Stromal cell of bone marrow (primary cell): ENCODE data around the gene IFNG-AS1.
A peak's percentile ranks its signal among the peaks of the same experiment; 100 is the strongest.

Experiments
- DNase-seq: peaks from one replicate; pipeline ENCODE4 v3.0.0-alpha.2; 2012; ENCODE audit warnings: low read depth

The IFNG-AS1 gene

GRCh38 chr12:68037616-68038255, 48.5 kb downstream of the IFNG-AS1 start:
- DNase-seq, result no peak

- no peak for DNase-seq
Measured at GRCh38 chr12:68038650-68039049, 49.4 kb downstream of the IFNG-AS1 start.

GRCh38 chr12:68040450-68041075, 51.3 kb downstream of the IFNG-AS1 start:
- DNase-seq, result peak; percentile 71

- no peak for DNase-seq
Measured at GRCh38 chr12:68042212-68042699, 53.0 kb downstream of the IFNG-AS1 start.

GRCh38 chr12:68043435-68043834, 54.2 kb downstream of the IFNG-AS1 start:
- DNase-seq, result no peak

- DNase-seq, result no peak
Measured at GRCh38 chr12:68048648-68049297, 59.5 kb downstream of the IFNG-AS1 start.

- DNase-seq, result no peak
Measured at GRCh38 chr12:68056300-68056699, 67.1 kb downstream of the IFNG-AS1 start.

- no peak for DNase-seq
Measured at GRCh38 chr12:68063900-68064590, 74.8 kb downstream of the IFNG-AS1 start.

GRCh38 chr12:68065163-68065562, 75.9 kb downstream of the IFNG-AS1 start:
- no peak for DNase-seq

- no peak for DNase-seq
Measured at GRCh38 chr12:68065687-68066086, 76.4 kb downstream of the IFNG-AS1 start.

- no peak for DNase-seq
Measured at GRCh38 chr12:68067762-68068376, 78.6 kb downstream of the IFNG-AS1 start.

GRCh38 chr12:68069275-68069674, 80.0 kb downstream of the IFNG-AS1 start:
- DNase-seq, result no peak
